Fibroblast of mammary gland (primary cell): Measurements from ENCODE around the gene GOLGA6L10.
A peak's percentile ranks its signal among the peaks of the same experiment; 100 is the strongest.
"Not testable (repeated sequence)": the region's sequence is repeated elsewhere in the genome, so short reads cannot be mapped to it uniquely, and the experiment has no call there.

Experiments
- DNase-seq: peaks from one replicate; pipeline ENCODE4 v3.0.0-alpha.2; 2010; ENCODE audit warnings: low read depth
- H3K4me3 ChIP-seq: 2 replicates; pipeline ENCODE4 v1.5.1; 2011; ENCODE audit warnings: low read depth, mild to moderate bottlenecking, low read length, moderate library complexity; ENCODE audit not compliant: control insufficient read depth
- TF ChIP-seq, protein P1 (sequence below): conservative IDR thresholded peaks from 2 replicates; pipeline ENCODE4 v1.5.1; 2011; ENCODE audit warnings: low read depth, low read length, inconsistent platforms; ENCODE audit not compliant: control insufficient read depth, insufficient read depth

Gene GOLGA6L10

DNA sequence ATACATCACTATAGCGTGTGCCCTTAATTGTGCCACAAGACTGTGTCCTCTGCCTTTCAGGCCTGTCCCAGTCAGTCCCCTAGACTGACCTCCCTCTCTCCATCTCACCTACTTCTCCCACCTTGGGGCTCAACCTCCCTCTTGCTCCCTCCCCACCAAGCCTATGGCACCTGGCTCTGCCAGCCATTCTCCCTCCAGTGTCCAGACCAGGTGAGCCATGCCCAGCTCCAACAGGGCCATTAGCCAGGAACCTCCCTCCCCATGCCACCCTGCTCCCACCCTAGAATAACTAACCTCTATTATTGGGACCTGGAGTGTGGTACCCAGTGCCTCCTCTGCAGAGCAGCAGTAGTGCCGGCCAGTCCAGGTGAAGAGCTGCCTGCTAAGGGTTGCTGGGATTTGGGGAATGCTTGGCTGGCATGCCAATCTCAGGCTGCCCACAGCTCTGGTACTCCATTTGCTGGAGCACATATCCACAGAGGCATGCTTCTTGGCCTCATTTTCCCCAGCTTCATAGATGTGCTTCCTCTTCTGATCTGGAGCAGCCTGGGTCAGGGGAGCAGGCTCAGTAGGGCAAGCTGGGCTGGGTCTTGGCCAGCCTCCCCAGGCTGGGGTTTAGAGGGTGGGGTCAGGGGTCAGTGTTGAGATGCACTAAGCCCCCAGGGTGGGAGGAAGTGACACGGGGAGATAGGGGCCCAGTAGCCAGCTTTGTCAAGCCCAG lies 47.8 kb downstream of the GOLGA6L10 start:
- TF ChIP-seq, protein P1, sequence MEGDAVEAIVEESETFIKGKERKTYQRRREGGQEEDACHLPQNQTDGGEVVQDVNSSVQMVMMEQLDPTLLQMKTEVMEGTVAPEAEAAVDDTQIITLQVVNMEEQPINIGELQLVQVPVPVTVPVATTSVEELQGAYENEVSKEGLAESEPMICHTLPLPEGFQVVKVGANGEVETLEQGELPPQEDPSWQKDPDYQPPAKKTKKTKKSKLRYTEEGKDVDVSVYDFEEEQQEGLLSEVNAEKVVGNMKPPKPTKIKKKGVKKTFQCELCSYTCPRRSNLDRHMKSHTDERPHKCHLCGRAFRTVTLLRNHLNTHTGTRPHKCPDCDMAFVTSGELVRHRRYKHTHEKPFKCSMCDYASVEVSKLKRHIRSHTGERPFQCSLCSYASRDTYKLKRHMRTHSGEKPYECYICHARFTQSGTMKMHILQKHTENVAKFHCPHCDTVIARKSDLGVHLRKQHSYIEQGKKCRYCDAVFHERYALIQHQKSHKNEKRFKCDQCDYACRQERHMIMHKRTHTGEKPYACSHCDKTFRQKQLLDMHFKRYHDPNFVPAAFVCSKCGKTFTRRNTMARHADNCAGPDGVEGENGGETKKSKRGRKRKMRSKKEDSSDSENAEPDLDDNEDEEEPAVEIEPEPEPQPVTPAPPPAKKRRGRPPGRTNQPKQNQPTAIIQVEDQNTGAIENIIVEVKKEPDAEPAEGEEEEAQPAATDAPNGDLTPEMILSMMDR = no peak
- H3K4me3 ChIP-seq = no peak overlapping the region
- no peak for DNase-seq

DNA sequence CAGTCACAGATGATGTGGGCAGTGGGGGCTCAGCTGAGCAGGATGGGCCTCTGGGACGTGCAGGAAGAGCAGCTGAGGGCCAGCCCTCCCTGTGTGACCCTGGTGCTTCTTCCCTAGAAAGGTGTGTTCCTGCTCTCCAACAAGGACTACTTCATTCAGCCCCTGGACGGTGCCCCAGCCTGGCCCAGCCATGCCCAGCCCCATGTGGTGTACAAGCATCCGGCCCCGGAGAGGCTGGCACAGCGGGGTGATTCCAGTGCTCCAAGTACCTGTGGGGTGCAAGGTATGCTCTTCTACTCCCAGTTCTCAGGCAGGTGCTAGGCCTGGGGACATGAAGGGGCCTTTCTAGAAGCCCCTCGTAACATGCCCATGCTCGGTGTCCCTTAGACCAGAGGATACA lies 48.4 kb downstream of the GOLGA6L10 start:
- TF ChIP-seq, protein P1 = no peak
- DNase-seq = no peak
- H3K4me3 ChIP-seq = no peak overlapping the region

DNA sequence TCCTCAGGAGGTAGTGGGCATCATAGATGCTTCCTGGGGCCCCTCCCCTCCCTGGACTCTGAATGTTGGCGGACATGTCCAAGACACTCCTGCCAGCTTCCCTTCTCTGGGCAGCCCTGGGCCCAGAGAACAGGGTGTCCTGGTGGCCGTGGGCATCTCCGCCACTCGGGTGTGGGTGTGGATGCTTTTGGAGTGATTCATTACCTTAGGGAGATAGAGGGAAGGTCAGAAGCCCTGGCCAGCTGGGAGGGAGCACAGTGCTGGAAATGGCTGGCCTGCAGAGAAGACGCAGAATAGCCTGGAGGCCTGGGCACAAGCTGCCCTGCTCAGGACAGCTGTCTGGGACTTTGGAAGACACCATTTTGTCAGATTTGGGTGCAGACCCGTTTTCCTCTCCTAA lies 48.9 kb downstream of the GOLGA6L10 start:
- DNase-seq = peak; percentile 12
- not testable (repeated sequence) for H3K4me3 ChIP-seq

GRCh38 chr15:82299511-82299914 lies 49.8 kb downstream of the GOLGA6L10 start:
- DNase-seq = not testable (repeated sequence)

GRCh38 chr15:82298520-82298919 lies 50.8 kb downstream of the GOLGA6L10 start:
- H3K4me3 ChIP-seq = no peak overlapping the region
- DNase-seq = no peak
- TF ChIP-seq, protein P1 = no peak

More at GRCh38 chr15:82299511-82299914, 49.8 kb downstream of the GOLGA6L10 start:
- not testable (repeated sequence) for H3K4me3 ChIP-seq

- TF ChIP-seq, protein P1 = no peak
- H3K4me3 ChIP-seq = no peak overlapping the region
- no peak for DNase-seq
These were observed 51.2 kb downstream of the GOLGA6L10 start for GRCh38 chr15:82298032-82298431.

DNA sequence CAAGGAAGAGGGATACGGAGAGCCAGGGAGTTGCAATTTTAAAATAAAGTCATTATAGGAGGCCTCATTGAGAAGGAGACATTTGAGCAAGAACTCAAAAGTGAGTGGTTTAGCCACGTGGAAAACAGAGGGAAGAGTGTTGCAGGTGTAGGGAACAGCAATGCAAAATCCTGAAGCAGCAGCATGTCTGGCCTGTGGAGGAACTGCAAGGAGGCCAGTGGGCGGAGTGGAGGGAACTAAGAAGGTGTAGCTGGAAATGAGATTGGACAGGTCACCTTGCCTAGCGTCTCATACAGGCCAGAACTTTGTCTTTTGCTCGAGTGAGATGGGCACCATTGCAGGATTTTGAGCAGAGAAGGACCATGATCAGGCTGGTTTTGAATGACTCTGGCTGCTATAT lies 51.7 kb downstream of the GOLGA6L10 start:
- H3K4me3 ChIP-seq = no peak overlapping the region
- TF ChIP-seq, protein P1 = no peak
- DNase-seq = no peak
